GM18868 (cell line): Measurements from ENCODE around the gene HGFAC.
"Not testable (repeated sequence)": the region's sequence is repeated elsewhere in the genome, so short reads cannot be mapped to it uniquely, and the experiment has no call there.

Experiments
- ATAC-seq: cut with Tn5 transposase; IDR thresholded peaks from one replicate; pipeline ENCODE4 v1.9.1; 2021; ENCODE audit warnings: mild to moderate bottlenecking, moderate library complexity; ENCODE audit not compliant: unreplicated experiment

Gene HGFAC

DNA sequence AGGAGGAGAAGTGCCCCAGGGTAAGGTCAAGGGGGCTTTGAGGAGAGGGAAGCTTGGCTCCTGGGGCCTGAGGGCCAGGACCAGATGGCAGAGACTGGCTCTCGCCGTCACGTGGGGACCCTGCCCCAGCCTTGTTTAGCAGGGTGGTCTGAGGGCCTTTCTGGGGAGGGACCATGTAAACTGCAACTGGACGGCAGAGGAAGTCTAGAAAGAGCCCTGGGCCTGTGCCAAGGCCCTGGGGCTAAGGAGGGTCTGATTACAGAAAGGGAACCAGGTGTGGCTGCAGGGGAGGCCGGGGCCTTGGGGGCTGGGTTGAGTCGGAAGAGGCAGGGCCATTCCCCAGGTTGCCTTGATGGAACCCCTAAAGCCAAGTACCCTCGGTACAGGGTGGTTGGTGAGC is 1.8 kb upstream of the HGFAC start:
- ATAC-seq, result no peak

DNA sequence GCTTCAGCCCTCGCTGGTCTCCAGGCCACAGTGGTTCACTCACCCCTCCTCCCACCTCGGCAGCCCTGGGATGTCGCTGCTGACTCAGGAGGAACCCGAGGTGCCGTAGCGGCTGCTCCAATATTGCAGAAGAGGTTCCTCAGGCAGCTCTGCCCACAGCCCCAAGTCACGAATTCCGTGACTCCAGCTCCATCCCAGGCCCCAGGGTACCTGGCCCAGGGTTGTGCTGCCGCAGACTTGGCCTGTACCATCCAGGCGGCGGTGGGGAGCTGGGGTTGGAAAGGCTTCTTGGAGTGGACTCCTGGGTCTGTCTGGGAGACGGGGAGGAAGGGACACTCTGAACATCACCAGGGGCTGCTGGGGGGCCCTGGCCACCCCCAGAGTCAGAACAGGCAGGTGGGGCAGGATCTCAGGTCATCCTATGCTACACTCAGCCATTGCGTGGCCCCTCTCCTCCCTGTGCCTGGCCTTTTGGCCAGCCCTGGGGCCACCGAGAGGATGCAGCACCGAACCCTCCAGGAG is 728 bp upstream of the HGFAC start:
- ATAC-seq, result no peak

DNA sequence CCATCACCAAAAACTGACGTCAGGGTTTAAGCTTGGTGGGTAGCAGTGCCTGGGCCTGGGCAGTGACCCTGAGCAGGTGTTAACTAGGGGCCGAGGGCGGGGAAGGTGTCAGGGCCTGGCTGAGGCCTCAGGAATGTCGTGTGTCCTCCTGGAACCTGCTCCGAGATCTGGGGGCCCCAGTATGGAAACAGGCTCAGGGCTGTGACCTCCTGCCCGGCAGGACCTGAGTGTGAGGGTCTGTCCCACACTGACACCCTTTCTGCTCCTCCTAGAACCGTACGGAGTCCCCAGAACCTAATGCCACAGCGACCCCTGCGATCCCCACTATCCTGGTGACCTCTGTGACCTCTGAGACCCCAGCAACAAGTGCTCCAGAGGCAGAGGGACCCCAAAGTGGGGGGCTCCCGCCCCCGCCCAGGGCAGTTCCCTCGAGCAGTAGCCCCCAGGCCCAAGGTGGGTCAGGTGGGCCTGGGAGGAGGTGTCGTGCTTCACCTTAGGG is 741 bp downstream of the HGFAC start:
- no peak for ATAC-seq

DNA sequence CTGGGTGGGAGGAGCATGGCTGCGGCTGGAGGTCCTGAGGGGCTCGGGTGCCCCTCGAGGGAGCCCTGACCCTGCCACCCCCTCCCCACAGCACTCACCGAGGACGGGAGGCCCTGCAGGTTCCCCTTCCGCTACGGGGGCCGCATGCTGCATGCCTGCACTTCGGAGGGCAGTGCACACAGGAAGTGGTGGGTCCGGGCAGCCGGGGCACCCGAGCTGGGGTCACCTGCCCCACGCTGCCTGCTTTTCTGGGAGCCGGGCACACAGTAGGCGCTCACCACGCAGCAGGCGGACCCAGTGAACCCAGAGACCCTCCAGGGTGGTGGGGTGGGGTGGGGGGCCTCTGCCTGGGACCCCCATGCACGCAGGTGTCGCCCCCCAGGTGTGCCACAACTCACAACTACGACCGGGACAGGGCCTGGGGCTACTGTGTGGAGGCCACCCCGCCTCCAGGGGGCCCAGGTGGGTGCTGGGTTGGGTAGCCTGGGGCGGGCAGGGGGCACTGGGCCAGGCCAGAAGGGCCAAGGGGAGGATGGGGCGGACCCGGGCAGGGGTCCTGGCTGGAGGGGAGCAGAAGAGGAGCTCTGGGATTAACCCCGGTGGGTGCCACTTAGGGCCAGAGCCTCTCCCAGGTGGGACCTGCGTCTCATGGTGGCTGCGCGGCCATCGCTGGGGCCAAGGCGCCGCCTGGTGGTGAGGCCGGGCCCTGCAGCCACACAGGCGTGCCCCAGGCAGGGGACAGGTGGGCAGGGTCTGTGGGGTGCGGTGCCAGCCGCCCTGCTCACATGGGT is 1.4 kb downstream of the HGFAC start:
- peak; percentile 70 for ATAC-seq

DNA sequence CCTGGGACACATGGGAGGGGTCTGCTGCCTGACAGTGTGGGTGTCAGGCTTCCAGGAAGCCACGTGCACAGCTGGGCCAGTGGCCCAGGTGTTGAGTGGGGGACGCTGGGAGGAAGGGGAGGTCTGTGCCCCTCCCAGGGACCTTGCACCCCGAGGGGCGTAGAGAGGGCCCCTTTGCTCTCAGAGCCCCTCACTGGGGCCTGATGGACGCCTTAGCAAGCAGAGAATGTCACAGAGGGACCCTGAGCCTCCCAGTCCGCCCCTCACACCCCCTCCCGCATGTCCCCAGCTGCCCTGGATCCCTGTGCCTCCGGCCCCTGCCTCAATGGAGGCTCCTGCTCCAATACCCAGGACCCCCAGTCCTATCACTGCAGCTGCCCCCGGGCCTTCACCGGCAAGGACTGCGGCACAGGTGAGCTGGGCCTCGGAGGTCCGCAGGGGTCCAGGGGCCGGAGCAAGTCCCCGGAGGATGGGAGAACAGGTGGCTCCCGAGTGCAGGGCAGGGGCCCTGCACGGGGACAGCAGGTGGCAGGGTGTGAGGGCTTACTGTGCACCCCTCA is 2.1 kb downstream of the HGFAC start:
- no peak for ATAC-seq

DNA sequence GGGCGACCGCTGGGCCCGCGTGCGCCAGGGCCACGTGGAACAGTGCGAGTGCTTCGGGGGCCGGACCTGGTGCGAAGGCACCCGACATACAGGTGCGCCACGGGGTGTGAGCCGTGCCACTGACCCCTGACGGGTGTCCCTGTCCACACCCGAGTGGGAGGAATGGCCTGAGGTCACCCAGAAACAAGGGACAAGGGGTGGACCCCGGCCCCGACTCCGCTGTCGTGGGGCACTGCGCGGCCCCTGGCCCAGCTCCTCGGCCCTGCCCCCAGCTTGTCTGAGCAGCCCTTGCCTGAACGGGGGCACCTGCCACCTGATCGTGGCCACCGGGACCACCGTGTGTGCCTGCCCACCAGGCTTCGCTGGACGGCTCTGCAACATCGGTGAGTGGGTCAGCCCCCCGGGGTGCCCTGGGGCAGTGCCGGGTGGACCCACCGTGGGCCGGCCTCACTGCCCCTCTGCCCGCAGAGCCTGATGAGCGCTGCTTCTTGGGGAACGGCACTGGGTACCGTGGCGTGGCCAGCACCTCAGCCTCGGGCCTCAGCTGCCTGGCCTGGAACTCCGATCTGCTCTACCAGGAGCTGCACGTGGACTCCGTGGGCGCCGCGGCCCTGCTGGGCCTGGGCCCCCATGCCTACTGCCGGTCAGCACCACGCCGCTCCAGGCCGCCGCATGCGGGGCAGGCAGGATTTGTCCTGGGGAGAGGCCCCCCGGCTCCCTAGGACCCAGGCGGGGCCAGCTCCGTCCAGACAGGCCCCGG is 2.8 kb downstream of the HGFAC start:
- no peak for ATAC-seq

DNA sequence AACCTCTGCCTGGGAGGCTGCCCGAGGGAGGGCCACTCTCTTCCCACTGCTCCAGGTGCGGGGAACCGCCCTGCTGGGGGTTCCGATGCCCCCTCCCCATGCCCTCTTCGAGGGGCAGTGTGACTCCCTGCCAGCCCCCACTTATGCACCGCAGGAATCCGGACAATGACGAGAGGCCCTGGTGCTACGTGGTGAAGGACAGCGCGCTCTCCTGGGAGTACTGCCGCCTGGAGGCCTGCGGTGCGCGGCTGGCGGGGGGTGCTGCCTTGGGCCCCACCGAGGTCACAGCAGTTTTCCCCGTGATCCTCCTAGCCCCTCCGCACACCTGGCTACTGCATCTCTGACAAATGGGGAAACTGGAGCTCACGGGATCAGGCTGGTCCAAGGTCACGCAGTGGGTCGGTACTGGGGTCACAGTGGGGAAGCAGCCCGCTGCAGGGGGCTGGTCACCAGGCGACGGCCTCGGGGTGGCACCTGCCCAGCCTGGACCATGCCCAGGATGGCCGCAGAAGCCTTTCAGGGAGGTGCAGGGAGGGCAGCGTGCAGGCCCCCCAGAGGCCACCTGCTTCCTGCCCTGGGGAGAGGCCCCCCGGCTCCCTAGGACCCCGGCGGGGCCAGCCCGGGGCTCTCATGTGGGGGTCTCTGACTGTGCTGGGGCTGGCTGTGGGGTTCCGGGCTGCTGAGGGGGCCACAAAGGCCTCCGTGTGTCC is 3.5 kb downstream of the HGFAC start:
- ATAC-seq, result no peak

DNA sequence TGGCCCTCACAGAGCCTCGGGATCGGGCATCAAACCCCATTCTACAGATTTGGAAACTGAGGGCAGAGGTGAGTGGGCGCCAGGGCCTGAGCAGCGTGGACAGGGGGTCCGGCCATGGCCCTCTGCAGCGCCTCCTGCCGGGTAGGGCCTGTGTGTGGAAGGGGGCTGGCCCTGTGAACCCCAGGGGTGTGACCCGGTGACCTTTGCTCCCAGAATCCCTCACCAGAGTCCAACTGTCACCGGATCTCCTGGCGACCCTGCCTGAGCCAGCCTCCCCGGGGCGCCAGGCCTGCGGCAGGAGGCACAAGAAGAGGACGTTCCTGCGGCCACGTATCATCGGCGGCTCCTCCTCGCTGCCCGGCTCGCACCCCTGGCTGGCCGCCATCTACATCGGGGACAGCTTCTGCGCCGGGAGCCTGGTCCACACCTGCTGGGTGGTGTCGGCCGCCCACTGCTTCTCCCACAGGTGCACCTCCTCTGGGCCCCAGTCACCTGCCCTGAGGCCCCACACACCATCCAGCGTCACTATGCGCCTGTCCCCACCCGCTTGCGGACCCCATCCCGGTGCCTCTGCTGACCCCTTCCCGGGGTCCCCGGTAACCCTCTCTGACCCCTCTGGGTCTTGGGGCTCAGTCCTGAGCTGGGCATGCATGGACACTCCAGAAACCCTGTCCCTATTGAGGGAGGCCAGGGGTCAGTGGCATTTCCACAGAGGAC is 4.2 kb downstream of the HGFAC start:
- no peak for ATAC-seq

DNA sequence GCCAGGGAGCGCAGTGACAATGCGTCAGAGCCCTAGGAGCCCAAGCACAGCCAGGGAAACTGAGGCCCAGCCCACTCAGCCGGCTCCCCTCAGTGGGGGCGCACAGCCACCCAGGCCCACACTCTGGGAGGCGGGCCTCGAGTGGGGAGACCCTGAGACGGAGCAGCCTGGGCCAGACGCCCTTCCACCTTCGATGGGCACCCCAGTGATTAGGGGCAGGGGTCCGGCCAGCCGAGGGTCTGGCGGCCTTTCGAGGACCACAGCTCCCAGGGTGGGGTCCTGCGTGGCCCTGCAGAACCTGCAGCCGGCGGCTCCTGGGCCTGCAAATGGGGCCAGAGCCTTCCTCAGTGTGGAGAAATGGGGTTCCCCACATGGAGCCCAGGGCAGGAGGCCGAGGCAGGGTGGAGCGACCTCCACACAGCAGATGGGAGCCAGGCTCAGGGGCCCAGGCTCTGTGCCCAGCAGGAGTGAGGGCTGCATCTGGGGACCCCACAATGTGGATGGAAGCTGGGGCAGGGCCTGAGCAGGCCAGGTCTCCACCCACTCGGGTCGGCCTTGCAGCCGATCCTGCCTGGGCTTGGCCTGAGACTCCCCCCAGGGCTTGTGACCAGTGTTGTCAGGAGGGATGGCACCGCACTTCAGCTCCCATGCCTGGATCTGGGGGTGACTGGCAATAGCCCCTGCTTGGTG is 5.0 kb downstream of the HGFAC start:
- no peak for ATAC-seq

DNA sequence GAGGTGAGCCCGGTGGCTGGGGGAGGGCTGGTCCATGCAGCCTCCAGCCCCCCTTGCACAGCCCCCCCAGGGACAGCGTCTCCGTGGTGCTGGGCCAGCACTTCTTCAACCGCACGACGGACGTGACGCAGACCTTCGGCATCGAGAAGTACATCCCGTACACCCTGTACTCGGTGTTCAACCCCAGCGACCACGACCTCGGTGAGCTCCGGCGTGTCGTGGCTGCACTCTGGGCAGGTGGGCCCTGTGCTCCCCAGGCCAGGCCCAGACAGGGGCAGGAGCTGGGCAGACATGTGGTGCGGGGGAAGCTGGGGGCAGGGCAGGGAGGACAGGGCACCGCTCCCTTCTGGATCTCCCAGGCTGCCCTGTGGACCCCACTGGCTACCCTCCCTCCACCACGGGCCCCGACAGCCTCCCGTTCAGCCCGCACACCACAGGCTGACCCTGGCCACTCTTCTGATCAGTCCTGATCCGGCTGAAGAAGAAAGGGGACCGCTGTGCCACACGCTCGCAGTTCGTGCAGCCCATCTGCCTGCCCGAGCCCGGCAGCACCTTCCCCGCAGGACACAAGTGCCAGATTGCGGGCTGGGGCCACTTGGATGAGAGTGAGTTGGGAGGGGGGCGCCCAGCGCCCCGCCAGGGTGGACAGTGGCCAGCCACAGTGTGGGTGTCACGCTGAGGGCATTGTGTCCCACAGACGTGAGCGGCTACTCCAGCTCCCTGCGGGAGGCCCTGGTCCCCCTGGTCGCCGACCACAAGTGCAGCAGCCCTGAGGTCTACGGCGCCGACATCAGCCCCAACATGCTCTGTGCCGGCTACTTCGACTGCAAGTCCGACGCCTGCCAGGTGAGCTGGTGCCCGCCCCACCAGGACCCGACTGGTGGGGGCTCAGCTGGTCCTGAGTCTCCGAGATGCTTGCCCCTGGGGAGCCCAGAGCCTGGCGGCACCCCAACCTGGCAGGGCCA is 5.9 kb downstream of the HGFAC start:
- no peak for ATAC-seq

DNA sequence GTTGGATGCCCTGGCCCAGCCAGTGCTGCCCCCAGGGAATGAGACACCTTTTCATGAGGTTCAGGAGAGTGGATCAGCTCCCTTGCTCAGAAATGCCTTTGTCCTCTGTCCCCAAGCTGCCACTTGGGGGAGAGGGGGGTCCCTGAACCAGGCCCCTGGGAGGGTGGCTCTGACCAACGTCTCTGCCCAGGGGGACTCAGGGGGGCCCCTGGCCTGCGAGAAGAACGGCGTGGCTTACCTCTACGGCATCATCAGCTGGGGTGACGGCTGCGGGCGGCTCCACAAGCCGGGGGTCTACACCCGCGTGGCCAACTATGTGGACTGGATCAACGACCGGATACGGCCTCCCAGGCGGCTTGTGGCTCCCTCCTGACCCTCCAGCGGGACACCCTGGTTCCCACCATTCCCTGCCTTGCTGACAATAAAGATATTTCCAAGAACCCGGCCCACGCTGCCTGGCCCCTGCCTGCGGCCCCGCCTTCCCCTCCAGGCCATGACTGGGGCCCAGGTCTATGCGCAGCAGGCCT is 7.3 kb downstream of the HGFAC start:
- no peak for ATAC-seq

DNA sequence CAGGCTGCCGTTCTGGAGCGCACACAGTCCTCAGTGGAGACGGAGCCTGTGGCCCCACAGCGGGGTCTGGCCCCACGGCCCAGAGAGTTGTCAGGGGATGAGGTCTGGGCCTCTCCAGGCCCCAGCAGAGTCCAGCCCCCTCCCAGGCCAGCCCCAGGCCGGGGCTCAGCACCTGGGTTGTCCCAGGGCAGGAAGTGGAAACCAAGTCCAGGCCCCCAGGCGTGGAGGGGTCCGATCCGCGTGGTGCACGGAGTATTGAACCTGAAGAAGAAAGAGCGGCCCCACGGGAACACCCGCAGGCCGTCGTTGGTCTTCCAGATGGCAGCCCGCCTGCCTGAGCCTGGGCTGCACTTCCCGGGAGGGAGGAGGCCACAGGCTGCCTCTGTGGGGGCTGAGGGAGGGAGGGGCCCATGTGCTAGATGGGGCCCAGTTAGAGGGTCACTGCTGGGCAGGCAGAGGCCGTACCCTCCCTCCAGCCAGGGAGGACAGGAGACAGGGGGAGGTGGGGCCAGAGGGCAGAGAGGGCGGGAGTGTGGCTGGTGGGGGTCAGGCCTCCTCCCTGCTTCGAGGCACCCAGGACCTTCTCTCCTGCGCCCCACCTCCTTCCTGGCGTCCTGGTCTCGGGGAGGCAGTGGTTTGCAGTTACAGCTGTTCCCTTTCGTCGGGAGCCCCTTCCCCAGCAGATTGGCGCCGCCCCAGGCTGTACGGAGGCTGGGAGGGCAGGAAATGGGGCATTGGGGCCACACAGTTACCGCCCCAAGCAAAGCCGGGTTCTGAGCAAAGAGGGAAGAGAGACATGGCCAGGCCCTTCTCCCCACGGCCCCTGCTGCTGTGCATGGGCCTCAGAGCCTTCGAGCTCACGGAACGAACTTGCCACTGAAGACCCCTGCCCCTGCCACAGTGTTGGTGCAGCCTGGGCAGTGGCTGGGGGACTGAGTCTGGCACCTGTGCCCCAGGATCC is 8.1 kb downstream of the HGFAC start:
- ATAC-seq, result no peak

DNA sequence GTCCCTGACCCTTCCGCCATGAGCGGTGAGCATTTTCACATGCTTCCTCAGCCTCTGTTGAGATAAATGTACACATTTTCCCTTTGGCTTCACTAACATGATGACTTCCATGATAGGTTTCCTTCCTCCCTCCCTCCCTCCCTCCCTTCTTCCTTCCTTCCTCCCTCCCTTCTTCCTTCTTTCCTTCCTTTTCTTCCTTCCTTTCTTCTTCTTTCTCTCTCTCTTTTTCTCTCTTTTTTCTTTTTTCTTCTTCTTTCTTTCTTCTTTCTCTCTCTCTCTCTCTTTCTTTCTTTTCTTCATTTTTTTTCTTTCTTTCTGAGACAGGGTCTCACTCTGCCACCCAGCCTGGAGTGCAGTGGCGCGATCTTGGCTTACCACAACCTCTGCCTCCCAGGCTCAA is 8.9 kb downstream of the HGFAC start:
- ATAC-seq, result no peak

DNA sequence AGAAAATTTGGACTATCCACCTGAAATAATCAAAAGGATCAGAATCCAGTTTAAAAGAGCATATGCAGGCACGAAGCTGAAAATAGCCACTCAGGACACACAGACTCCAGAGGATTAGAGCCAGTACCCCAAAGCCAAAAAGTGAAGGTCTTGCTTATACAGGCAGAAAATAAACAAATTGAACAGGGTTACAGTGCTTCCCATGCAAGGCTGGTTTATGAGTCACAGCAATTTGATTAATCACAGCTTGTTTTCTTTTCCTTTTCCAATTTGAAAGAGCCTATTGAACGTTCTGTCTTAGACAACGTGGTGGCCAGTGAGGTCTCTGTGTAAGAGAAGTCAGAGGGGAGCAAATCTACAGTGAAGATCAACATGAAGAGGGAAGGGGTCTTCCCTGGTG is 10.2 kb downstream of the HGFAC start:
- ATAC-seq, result no peak

DNA sequence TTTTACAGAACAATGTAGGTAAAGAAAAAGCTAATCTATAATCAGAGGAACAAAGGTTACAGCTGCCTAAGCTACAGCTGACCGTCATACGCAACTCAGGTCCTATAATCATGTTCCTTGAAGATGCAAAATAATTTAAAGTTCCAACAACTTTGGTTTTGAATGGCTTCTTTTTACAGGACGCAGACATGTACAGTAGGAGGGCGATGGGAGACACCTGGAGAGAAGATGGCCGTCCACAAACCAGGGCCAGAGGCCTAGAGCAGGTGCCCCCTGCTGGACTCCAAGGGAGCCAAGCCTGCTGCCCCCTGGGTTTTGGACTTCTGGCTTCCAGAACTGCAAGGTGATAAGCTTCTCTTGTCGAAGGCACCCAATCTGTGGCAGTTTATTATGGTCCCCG is 10.6 kb downstream of the HGFAC start:
- ATAC-seq, result no peak

DNA sequence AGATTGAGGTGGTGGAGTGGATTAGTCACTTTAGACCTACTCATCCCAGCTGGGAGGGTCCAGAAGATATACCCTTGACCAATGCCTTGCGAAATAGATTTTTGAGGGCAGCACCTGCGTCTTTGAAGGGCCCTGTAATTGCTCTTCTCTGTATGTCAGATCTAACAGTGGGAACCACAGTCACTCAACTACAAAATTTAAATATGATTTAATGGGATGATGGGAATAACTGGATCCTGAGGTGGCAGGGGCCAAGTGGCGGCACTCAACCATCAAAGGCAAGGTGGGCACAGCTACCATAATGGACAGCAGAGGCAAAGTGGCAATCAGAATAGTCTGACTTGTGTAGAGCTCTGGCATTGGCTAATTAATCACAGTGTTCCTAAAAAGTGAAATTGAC is 13.8 kb downstream of the HGFAC start:
- not testable (repeated sequence) for ATAC-seq

DNA sequence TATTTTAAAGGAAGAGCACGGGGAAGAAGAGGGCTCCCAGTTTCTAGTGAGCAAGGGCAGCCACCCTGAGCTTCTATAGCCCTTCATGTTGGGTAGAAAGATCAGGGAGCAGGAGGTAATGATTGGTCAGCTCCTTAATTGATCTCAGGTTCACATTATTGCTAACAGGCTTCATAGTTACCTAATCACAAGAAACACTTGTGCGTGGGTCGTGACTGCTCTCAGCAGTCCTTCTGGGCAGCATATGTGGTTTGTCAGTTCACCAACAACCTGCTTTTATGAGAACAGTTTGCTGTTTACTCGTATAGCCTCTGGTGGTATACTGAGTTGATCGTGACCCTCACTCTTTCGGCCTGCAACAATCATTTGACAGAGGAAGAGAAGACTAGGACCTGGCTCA is 16.6 kb downstream of the HGFAC start:
- no peak for ATAC-seq
